Neural progenitor cell (in vitro differentiated cells): ENCODE results near the gene DUSP6.

ENCODE experiments used
- EZH2 ChIP-seq: fragments of 200-600 bp; sonication (generic); IDR thresholded peaks from 2 replicates; pipeline ENCODE4 v1.6.1; 2017; ENCODE audit warnings: antibody characterized with exemption, mild to moderate bottlenecking, moderate library complexity
- TF ChIP-seq, protein P1 (sequence below): fragments of 200-600 bp; sonication (generic); IDR thresholded peaks from 2 replicates; pipeline ENCODE4 v1.5.1; 2017; ENCODE audit warnings: antibody characterized with exemption, mild to moderate bottlenecking

DNA sequence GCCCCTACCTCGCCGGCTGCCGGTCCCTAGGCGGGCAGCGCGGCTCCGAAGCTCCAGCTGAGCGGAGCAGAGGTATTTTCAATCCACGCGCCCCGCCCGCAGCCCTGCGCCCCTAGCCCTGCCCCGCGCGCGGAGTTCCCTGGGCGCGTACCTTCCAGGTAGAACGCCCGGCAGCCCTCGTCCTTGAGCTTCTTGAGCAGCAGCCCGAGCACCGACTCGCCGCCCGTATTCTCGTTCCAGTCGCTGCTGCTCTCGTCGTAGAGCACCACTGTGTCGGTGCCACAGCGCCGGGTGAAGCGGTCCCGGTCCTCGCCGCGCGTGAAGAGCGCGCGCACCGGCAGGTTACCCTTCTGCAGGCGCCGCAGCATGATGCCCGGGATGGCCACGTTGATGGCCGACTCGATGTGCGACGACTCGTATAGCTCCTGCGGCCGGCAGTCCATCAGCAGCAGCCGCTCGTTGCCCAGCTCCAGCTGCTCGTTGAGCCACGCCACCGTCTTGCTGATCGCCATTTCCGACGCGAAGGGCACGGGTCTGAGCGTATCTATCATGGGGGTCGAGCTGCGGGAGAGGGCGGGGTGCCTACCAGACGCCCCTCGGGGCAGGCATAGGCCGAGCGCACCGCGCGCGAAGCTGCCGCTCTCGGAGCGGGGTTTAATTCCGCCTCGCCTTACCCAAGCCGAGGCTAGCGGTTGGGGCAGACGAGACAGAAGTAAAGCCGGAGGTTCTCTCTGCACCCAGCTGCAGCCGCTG is 636 bp downstream of the DUSP6 start:
- peak; percentile 37 for TF ChIP-seq EZH2
- TF ChIP-seq, protein P1, sequence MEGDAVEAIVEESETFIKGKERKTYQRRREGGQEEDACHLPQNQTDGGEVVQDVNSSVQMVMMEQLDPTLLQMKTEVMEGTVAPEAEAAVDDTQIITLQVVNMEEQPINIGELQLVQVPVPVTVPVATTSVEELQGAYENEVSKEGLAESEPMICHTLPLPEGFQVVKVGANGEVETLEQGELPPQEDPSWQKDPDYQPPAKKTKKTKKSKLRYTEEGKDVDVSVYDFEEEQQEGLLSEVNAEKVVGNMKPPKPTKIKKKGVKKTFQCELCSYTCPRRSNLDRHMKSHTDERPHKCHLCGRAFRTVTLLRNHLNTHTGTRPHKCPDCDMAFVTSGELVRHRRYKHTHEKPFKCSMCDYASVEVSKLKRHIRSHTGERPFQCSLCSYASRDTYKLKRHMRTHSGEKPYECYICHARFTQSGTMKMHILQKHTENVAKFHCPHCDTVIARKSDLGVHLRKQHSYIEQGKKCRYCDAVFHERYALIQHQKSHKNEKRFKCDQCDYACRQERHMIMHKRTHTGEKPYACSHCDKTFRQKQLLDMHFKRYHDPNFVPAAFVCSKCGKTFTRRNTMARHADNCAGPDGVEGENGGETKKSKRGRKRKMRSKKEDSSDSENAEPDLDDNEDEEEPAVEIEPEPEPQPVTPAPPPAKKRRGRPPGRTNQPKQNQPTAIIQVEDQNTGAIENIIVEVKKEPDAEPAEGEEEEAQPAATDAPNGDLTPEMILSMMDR, result no peak
